ENCODE results near the gene OXCT2.
"Not testable (repeated sequence)": the region's sequence is repeated elsewhere in the genome, so short reads cannot be mapped to it uniquely, and the experiment has no call there.

Gene OXCT2

DNA sequence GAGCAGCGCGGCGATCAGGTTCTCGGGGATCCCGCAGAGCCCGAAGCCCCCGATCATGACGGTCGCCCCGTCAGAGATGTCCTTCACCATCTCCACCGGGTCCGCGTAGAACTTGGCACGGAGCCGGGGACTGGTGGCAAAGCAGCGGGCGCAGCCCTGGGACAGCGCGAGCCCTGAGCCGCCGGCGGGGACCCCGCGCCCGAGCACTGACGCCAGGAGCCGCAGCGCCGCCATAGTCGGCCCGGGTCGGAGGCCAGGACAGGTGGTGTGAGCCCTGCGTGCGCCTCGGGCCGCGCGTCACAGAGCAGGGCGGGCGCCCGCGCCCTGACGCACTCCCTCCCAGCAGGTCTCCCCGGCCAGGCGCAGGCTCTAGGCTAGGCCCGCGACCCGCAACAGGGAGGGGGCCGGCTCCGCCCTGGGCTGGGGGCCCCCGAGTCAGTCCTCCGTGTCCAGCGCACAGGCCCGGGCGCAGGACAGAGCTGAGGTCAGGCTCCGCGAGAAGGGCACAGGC lies at the start of gene OXCT2:
Gene OXCT2, minus strand, starts transcription at position 327 of the 511 bp plus-strand sequence. Its CDS starts 93 bp downstream, at position 234.
- not testable (repeated sequence) for H3K4me3 ChIP-seq (ENCODE audit: low read depth, low read length); DNase-seq (ENCODE audit: low read depth)

DNA sequence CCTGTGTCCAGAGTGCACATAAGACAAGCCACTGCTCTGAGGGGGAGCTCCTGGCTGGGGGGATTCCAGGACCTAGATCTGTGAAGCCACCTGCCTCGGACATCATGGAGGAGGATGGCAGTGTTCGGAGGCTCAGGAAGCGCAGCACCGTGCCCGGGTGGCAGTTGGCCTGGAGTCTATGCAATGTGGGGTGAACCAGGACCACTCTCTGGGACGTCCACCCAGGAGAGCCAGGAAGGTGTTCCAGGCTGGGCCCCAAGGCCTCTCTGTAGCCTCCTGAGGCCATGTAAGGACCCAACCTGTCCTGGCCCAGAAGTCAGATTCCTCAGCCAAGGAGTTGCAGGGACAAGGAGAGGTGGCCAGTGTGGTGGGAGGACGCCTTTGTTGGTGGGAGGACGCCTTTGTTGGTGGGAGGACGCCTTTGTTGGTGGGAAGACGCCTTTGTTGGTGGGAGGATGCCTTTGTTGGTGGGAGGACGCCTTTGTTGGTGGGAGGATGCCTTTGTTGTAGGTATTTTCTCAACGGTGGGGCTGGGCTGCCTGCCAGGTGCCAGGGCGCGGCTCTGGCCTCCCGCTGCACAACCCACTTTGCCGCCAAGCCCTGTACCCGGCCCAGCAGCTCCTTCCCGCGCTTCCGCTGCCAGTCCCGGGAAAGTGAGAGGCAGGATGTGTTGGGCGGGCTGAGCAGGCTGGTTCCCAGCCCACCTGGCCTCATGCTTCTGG lies 48.1 kb upstream of the OXCT2 start:
- TF ChIP-seq, protein P1, sequence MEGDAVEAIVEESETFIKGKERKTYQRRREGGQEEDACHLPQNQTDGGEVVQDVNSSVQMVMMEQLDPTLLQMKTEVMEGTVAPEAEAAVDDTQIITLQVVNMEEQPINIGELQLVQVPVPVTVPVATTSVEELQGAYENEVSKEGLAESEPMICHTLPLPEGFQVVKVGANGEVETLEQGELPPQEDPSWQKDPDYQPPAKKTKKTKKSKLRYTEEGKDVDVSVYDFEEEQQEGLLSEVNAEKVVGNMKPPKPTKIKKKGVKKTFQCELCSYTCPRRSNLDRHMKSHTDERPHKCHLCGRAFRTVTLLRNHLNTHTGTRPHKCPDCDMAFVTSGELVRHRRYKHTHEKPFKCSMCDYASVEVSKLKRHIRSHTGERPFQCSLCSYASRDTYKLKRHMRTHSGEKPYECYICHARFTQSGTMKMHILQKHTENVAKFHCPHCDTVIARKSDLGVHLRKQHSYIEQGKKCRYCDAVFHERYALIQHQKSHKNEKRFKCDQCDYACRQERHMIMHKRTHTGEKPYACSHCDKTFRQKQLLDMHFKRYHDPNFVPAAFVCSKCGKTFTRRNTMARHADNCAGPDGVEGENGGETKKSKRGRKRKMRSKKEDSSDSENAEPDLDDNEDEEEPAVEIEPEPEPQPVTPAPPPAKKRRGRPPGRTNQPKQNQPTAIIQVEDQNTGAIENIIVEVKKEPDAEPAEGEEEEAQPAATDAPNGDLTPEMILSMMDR (IDR thresholded peaks at IDR 0.05; ENCODE audit: low read depth, low read length, missing control alignments) = no peak
- H3K4me3 ChIP-seq (ENCODE audit: low read depth, low read length) = no peak overlapping the region
- no peak for DNase-seq (ENCODE audit: low read depth)

DNA sequence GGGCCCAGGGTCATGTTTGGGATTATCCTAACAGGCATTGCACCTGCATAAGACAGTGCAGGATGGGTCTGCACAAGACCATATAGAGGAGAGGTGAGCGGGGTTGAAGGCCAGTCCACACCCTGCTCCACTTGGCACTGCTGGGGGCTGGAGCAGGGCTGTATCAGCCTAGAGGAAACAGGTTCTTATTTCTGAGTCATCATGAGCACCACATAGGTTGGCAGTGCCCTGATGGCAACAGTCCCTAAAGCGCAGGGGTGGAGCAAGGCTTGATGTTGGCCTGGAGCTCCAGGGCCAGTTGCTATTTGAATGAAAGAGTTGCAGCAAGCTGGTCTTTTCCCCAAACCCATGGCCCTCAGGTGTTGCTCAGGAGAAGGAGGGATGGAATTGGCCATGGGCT lies 47.3 kb upstream of the OXCT2 start:
- no peak overlapping the region for H3K4me3 ChIP-seq (ENCODE audit: low read depth, low read length)
- TF ChIP-seq, protein P1 (IDR thresholded peaks at IDR 0.05; ENCODE audit: low read depth, low read length, missing control alignments) = no peak
- DNase-seq (ENCODE audit: low read depth) = no peak

DNA sequence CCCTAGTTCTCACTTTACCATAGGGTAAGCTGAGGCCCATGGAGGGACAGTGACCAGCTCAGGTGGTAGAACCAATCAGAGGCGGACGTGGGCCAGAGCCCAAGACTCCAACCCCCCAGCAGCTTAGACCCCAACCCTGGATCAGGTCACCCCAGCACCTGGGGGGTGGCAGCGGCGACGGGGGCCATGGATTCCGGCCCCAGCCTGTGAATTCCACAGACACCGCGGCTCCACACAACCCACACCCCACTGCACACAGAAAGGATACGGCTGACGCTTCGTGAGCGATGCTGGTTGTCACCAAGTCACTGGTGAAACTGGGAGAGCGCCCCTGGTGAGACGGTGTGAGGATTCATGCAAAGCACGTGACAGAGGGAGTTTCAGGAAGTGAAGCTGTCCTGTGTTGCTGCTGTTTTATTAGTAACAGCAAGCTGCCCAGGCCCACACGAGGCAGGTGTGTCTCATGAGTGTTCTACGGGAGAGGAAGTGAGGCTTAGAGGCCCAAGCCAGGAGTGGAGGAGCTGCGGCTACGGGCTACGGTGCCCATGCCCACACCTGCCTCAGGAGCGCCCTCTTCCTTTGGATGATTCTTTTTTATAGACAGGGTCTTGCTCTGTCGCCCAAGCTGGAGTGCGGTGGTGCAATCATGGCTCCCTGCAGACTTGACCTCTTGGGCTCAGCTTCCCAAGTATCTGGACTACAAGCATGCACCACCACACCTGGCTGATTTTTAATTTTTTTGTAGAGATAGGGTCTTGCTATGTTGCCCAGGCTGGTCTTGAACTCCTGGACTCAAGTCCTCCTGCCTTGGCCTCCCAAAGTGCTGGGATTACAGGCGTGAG lies 46.2 kb upstream of the OXCT2 start:
- peak overlapping the region; percentile 28 for H3K4me3 ChIP-seq (ENCODE audit: low read depth, low read length)
- TF ChIP-seq, protein P1 (IDR thresholded peaks at IDR 0.05; ENCODE audit: low read depth, low read length, missing control alignments) = peak; percentile 29
- DNase-seq (ENCODE audit: low read depth) = peak; percentile 95

DNA sequence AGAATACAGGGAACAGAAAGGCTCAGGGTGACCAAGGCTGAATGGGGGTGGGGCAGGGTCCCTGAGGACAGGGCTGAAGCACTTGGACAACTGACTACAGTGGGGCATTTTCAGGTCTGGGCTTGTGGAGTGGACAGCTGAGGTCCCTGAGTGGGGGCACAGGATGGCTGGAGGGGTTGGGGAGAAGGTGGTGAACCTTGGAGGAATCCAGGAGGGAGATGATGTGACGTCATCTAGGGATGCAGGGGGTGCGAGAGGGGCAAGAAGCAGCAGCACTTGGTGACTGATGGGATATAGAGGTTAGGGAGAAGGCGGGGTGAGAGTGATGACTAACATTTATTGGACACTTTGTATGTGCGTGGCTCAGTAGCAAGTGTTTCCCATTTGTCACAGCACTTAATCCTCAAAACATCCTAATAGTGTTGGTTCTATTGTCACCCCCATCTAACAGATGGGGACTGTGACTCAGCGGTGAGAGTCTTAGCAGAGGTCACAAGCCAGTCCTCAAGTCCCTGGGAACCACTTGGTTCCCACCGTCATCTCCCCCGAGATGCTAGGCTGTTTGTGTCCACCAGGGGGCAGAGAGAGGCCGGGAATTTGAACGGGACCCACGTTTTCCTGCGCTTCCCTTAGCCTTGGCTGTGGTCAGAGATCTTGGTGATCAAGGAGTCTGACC lies 45.4 kb upstream of the OXCT2 start:
- DNase-seq (ENCODE audit: low read depth) = peak; percentile 39
- H3K4me3 ChIP-seq (ENCODE audit: low read depth, low read length) = no peak overlapping the region; the same call in 1 of the 2 replicates
- TF ChIP-seq, protein P1 (IDR thresholded peaks at IDR 0.05; ENCODE audit: low read depth, low read length, missing control alignments) = peak; percentile 83

DNA sequence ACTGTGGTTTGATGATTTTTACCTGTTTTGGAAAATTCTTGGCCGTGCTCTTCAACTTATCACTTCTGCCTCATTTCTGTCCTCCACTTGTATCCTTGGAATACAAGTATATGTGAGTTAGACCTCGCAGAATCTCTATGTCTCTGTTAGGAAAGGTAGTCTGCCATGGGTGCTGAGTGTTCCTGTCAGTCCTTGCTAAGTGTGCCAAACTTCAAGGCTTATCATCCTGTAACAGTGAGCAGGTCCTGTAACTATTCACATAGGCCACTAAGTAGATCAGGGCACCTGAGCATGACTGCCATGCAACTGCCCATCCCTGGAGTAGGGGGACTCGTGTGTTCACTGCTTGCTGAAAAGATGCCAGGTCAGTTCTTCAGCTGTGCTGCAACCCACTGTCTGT lies 41.8 kb upstream of the OXCT2 start:
- H3K4me3 ChIP-seq (ENCODE audit: low read depth, low read length) = no peak overlapping the region
- TF ChIP-seq, protein P1 (IDR thresholded peaks at IDR 0.05; ENCODE audit: low read depth, low read length, missing control alignments) = no peak

More for the DNA sequence above, 41.8 kb upstream of the OXCT2 start:
- DNase-seq (ENCODE audit: low read depth) = no peak
